ENCODE results near the gene EML4. TPM values are rescaled to one million over a fixed set of nuclear protein-coding genes. Genes with fewer than 3 reads are reported as not detected.

Gene EML4
- total and polyA plus RNA-seq, 10 of the 15 experiments (the other 5 are each of a cell fraction or from before 2014, with no cell fraction given): 23.1 to 91.3 (median 77.4) TPM

- H2AFZ ChIP-seq (ENCODE audit: control insufficient read depth, low read depth, low read length): no peak overlapping the region
- CTCF ChIA-PET: interaction anchor here (0.8 to 0.9 kb wide), 2 partner anchors 253 to 471 kb away, joined by 3 to 4 read pairs; no protein-coding TSS in a partner anchor
- no peaks in the 10 kb centered on the region for H3K27me3 ChIP-seq (replicated peaks in 1 of 2; ENCODE audit: control insufficient read depth in 2 of 2, insufficient read depth in 2 of 2, low read length in 1 of 2)
- POLR2A ChIA-PET: no interaction called here
- in situ Hi-C loops (cut with MboI): no loop called here
- RAD21 ChIA-PET (ENCODE audit: unreplicated experiment): no interaction called here
- no peaks in the 10 kb centered on the region for H3K9me3 ChIP-seq (replicated peaks; ENCODE audit: control insufficient read depth, insufficient read depth, low read length)
- no peaks in the 10 kb centered on the region for H4K20me1 ChIP-seq (ENCODE audit: control insufficient read depth, insufficient read depth)
- intact Hi-C loops (cut with micrococcal nuclease; ENCODE audit: unreplicated experiment): no loop called here
- H3K79me2 ChIP-seq (ENCODE audit: control insufficient read depth, insufficient read depth, low read length): no peaks in the 10 kb centered on the region; the same call in 1 of the 2 replicates
- no peak for FAIRE-seq
- SMC1A ChIA-PET (ENCODE audit: uncharacterized antibody, unreplicated experiment): interaction anchor here (0.6 kb wide), 1 partner anchor 83 kb away, joined by 3 read pairs; no protein-coding TSS in a partner anchor
- 91% methylated on average over 10 of the region's 10 CpGs for WGBS (ENCODE audit: insufficient coverage, insufficient replicate concordance, low lambda C conversion rate, missing lambda C conversion rate)
- no peaks in the 10 kb centered on the region for H3K4me1 ChIP-seq (ENCODE audit: control insufficient read depth, insufficient read depth, low read length)
- DNase-seq (ENCODE audit: low read depth, low spot score): no peak
- no peak overlapping the region for H3K9ac ChIP-seq (ENCODE audit: control insufficient read depth, insufficient read depth, low read length)
- no TSS peak for BruUV-seq (replicated peaks)
- peaks cover 2 to 16% of the 10 kb centered on the region in 2 experiments for H3K36me3 ChIP-seq (ENCODE audit: control insufficient read depth in 2 of 2, insufficient read depth in 2 of 2, low read length in 1 of 2)
- no peak for ATAC-seq
- H3K4me3 ChIP-seq: no peak overlapping the region
- no peak overlapping the region for H3K4me2 ChIP-seq (ENCODE audit: control insufficient read depth, insufficient read depth)
- H3K27ac ChIP-seq (ENCODE audit: control insufficient read depth, insufficient read depth): no peak overlapping the region
- TF ChIP-seq, protein P1, sequence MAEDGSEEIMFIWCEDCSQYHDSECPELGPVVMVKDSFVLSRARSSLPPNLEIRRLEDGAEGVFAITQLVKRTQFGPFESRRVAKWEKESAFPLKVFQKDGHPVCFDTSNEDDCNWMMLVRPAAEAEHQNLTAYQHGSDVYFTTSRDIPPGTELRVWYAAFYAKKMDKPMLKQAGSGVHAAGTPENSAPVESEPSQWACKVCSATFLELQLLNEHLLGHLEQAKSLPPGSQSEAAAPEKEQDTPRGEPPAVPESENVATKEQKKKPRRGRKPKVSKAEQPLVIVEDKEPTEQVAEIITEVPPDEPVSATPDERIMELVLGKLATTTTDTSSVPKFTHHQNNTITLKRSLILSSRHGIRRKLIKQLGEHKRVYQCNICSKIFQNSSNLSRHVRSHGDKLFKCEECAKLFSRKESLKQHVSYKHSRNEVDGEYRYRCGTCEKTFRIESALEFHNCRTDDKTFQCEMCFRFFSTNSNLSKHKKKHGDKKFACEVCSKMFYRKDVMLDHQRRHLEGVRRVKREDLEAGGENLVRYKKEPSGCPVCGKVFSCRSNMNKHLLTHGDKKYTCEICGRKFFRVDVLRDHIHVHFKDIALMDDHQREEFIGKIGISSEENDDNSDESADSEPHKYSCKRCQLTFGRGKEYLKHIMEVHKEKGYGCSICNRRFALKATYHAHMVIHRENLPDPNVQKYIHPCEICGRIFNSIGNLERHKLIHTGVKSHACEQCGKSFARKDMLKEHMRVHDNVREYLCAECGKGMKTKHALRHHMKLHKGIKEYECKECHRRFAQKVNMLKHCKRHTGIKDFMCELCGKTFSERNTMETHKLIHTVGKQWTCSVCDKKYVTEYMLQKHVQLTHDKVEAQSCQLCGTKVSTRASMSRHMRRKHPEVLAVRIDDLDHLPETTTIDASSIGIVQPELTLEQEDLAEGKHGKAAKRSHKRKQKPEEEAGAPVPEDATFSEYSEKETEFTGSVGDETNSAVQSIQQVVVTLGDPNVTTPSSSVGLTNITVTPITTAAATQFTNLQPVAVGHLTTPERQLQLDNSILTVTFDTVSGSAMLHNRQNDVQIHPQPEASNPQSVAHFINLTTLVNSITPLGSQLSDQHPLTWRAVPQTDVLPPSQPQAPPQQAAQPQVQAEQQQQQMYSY (CRISPR knock-in tag; IDR thresholded peaks at IDR 0.05): no peak
- no peak for TF ChIP-seq ZNF274 (IDR thresholded peaks at IDR 0.05; ENCODE audit: insufficient read depth, insufficient read length)
- TF ChIP-seq, protein P2, sequence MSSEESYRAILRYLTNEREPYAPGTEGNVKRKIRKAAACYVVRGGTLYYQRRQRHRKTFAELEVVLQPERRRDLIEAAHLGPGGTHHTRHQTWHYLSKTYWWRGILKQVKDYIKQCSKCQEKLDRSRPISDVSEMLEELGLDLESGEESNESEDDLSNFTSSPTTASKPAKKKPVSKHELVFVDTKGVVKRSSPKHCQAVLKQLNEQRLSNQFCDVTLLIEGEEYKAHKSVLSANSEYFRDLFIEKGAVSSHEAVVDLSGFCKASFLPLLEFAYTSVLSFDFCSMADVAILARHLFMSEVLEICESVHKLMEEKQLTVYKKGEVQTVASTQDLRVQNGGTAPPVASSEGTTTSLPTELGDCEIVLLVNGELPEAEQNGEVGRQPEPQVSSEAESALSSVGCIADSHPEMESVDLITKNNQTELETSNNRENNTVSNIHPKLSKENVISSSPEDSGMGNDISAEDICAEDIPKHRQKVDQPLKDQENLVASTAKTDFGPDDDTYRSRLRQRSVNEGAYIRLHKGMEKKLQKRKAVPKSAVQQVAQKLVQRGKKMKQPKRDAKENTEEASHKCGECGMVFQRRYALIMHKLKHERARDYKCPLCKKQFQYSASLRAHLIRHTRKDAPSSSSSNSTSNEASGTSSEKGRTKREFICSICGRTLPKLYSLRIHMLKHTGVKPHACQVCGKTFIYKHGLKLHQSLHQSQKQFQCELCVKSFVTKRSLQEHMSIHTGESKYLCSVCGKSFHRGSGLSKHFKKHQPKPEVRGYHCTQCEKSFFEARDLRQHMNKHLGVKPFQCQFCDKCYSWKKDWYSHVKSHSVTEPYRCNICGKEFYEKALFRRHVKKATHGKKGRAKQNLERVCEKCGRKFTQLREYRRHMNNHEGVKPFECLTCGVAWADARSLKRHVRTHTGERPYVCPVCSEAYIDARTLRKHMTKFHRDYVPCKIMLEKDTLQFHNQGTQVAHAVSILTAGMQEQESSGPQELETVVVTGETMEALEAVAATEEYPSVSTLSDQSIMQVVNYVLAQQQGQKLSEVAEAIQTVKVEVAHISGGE (CRISPR knock-in tag; IDR thresholded peaks at IDR 0.05): no peak
- TF ChIP-seq ATF7 (IDR thresholded peaks at IDR 0.05; ENCODE audit: low read depth): no peak
- TF ChIP-seq SMC3 (IDR thresholded peaks at IDR 0.05; ENCODE audit: borderline replicate concordance, low read length): no peak
- TF ChIP-seq CEBPB (IDR thresholded peaks at IDR 0.05; ENCODE audit: borderline replicate concordance in 1 of 2, low read depth in 2 of 2, low read length in 2 of 2): no peak
Observed at GRCh38 chr2:42340938-42341636, 171.9 kb downstream of the EML4 start.
